ENCODE data around the gene PPP5C. TPM values are rescaled to one million over a fixed set of nuclear protein-coding genes. Genes with fewer than 3 reads are reported as not detected.

Gene PPP5C
- total RNA-seq, 1 experiment from 2014 or later: 45.6 TPM

- no peak for DNase-seq (ENCODE audit: low read depth, low spot score)
- in situ Hi-C loops (cut with HindIII; ENCODE audit: low pct_unique_long_range_greater_than_20kb, low sequenced_read_pairs): no loop called here
These were observed 29.6 kb downstream of the PPP5C start for GRCh38 chr19:46376241-46377153.

- in situ Hi-C loops (cut with HindIII; ENCODE audit: low pct_unique_long_range_greater_than_20kb, low sequenced_read_pairs): no loop called here
- no peak for DNase-seq (ENCODE audit: low read depth, low spot score)
These were observed 31.4 kb downstream of the PPP5C start for GRCh38 chr19:46378268-46378667.

- no peak for DNase-seq (ENCODE audit: low read depth, low spot score)
- in situ Hi-C loops (cut with HindIII; ENCODE audit: low pct_unique_long_range_greater_than_20kb, low sequenced_read_pairs): no loop called here
These were observed 33.8 kb downstream of the PPP5C start for GRCh38 chr19:46380690-46381089.

GRCh38 chr19:46381346-46381745 lies 34.5 kb downstream of the PPP5C start:
- in situ Hi-C loops (cut with HindIII; ENCODE audit: low pct_unique_long_range_greater_than_20kb, low sequenced_read_pairs): no loop called here
- DNase-seq (ENCODE audit: low read depth, low spot score): no peak

DNA sequence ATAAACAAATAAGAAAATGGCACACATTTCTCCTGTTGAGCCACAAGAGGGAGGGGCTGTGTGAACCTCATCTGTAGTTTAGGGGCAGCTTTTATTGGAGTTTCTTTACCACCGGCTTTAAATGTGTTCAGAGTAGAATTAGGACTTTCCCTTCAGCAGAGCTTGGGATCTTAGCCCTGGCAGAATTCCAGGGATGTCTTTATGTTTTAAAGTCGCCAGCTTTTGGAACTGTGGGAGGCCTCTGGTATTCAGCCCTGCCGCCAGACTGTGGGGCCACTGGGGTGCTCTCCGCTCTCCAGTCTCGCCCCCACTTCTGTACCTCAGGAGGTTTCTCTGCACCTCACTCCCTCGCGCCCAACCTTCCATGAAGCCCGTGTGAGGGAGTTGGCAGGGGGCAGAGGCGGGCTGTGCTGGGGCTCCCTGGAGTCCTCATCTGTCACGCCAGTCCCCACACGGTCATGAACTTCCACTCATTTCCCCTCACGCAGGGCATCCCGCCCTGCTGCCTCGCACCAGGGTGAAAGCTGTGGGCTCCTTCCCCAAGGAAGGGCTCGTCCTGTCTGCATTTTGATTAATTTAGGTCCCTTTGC lies 35.0 kb downstream of the PPP5C start:
- in situ Hi-C loops (cut with HindIII; ENCODE audit: low pct_unique_long_range_greater_than_20kb, low sequenced_read_pairs): no loop called here
- DNase-seq (ENCODE audit: low read depth, low spot score): no peak

DNA sequence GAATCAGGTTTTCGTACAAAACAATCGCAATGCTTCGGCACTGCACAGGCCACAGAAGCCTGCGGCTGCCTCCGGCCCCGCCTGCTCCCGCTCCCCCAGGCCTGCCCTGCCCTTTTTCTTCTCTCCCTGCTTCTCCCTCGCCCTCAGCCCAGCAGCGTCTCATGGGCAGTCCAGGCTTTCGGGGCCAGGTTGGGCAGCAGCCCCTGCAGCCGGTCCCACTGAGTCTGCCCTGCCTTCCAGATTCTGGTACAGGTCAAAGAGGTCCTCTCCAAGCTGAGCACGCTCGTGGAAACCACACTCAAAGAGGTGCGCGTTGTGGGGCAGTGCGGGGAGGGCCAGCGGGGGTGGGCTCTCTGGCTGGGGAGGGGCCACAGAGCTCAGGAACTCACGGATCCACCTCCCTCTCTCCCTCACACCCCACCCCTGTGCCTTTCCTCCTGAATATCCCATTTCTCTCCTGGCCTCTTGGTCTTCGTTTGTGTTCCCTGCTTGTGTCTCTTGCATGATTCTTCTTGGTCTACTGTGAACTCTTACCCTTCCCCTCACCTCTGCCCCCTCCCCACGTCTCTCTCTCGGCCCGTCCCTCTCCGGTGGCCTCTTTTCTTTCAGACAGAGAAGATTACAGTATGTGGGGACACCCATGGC lies 36.4 kb downstream of the PPP5C start:
- in situ Hi-C loops (cut with HindIII; ENCODE audit: low pct_unique_long_range_greater_than_20kb, low sequenced_read_pairs): no loop called here
- no peak for DNase-seq (ENCODE audit: low read depth, low spot score)

DNA sequence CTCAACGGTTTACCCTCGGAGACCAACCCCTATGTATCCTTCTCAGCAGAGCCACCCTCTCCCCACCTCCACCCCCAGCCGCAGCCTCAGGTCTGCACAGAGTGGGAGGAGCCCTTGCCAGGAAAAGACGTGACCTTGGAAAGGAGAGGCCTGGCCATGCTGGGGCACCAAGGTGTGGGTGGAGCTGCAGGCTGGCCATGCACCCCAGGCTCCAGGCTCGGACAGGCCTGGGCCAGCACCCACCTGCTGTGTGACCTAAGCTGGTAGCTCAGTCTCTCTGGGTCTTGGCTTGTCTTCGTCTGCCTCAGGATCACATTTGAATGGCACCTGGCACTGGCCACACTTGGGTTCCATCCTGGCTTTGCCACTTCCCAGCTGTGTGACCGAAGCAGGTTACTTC lies 37.0 kb downstream of the PPP5C start:
- DNase-seq (ENCODE audit: low read depth, low spot score): no peak
- in situ Hi-C loops (cut with HindIII; ENCODE audit: low pct_unique_long_range_greater_than_20kb, low sequenced_read_pairs): no loop called here

DNA sequence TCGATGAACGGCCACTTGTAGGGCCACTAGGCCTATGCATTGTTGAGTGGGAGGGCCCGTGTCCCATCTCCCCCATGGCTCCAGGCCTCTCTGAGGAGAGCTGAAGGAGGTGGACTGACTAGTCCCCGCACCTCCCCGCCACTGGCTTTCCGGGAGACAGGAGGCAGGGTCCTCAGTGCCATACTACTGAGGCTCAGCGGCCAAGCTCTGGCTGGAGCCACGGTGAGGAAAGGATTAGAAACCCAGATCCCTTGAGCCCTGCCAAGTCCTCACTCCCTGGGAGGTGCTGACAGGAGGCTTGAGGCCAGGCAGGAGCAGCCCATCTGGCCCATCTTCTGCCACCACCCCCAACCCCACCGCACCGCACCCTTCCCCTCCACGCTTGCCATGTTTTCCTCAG lies 37.5 kb downstream of the PPP5C start:
- DNase-seq (ENCODE audit: low read depth, low spot score): no peak
- in situ Hi-C loops (cut with HindIII; ENCODE audit: low pct_unique_long_range_greater_than_20kb, low sequenced_read_pairs): no loop called here

GRCh38 chr19:46385636-46386035 lies 38.7 kb downstream of the PPP5C start:
- no peak for DNase-seq (ENCODE audit: low read depth, low spot score)
- in situ Hi-C loops (cut with HindIII; ENCODE audit: low pct_unique_long_range_greater_than_20kb, low sequenced_read_pairs): no loop called here

GRCh38 chr19:46386151-46386550 lies 39.3 kb downstream of the PPP5C start:
- in situ Hi-C loops (cut with HindIII; ENCODE audit: low pct_unique_long_range_greater_than_20kb, low sequenced_read_pairs): no loop called here
- no peak for DNase-seq (ENCODE audit: low read depth, low spot score)

DNA sequence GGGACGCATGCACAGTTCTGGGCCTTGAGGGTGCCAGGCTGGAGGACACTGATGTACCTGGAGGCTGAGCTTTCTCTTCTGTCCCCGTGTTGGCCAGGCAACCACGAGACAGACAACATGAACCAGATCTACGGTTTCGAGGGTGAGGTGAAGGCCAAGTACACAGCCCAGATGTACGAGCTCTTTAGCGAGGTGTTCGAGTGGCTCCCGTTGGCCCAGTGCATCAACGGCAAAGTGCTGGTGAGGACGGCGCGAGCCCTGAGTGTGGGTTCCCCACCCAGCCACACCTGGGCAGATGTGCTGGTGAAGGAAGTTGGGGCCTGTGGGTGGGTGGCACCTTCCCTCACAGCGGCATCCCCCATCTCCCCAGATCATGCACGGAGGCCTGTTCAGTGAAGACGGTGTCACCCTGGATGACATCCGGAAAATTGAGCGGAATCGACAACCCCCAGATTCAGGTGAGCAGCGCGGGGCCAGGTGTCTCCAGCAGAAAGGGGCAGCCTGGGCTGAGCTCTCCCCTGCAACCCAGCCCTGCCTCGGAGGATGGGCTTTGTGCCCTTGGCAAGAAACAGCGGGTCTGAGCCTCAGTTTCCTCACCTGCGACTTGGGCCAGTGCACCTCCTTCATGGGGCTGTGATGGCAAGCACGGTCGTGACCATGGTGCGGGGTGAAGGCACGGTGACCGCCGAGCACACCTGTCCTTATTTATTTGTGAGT lies 40.3 kb downstream of the PPP5C start:
- in situ Hi-C loops (cut with HindIII; ENCODE audit: low pct_unique_long_range_greater_than_20kb, low sequenced_read_pairs): no loop called here
- no peak for DNase-seq (ENCODE audit: low read depth, low spot score)

DNA sequence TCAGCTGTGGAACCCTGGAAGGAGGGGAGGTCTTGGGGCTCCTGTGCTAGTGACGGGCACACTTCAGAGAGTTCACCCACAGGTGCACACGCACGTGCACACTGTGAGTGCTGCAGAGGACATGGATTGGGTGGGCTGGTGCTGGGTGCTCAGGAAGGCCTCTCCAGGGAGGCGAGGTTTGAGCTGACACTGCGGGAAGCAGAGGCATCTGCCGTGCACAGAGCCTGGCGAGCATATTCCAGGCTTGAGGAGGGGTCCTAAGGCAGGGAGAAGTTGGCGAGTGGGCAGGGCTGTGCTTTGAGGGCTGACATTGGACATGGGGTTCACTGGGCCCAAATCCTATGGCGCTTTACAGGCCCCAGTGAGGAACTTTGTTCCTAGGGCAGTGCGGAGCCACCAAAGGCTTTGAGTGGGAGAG lies 40.8 kb downstream of the PPP5C start:
- no peak for DNase-seq (ENCODE audit: low read depth, low spot score)
- in situ Hi-C loops (cut with HindIII; ENCODE audit: low pct_unique_long_range_greater_than_20kb, low sequenced_read_pairs): no loop called here

DNA sequence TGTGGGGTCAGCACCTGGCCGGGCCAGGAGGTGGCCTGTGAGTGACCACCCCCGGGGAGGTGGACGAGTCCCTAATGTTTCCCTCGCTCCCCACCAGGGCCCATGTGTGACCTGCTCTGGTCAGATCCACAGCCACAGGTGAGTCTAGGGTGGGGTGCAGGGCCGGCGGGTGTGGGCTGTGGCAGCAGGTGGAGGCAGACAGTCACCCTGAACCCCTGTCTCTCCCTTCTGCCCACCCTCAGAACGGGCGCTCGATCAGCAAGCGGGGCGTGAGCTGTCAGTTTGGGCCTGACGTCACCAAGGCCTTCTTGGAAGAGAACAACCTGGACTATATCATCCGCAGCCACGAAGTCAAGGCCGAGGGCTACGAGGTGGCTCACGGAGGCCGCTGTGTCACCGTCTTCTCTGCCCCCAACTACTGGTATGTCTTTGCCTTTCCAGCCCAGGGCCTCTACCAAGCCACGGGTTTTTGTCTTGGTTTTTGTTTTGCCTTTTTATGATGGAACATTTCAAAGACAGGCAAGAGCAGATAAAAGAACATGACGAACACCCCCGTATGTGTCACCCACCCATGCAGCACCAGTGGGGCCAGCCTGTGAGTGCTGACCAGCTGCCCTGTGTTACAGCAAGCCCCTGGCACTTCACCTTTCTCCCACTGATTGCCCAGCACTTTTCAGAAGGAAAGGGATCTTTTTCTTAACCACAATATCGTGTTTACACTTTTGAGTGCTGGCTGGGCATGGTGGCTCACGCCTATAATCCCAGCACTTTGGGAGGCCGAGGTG lies 41.6 kb downstream of the PPP5C start:
- DNase-seq (ENCODE audit: low read depth, low spot score): no peak
- in situ Hi-C loops (cut with HindIII; ENCODE audit: low pct_unique_long_range_greater_than_20kb, low sequenced_read_pairs): no loop called here

DNA sequence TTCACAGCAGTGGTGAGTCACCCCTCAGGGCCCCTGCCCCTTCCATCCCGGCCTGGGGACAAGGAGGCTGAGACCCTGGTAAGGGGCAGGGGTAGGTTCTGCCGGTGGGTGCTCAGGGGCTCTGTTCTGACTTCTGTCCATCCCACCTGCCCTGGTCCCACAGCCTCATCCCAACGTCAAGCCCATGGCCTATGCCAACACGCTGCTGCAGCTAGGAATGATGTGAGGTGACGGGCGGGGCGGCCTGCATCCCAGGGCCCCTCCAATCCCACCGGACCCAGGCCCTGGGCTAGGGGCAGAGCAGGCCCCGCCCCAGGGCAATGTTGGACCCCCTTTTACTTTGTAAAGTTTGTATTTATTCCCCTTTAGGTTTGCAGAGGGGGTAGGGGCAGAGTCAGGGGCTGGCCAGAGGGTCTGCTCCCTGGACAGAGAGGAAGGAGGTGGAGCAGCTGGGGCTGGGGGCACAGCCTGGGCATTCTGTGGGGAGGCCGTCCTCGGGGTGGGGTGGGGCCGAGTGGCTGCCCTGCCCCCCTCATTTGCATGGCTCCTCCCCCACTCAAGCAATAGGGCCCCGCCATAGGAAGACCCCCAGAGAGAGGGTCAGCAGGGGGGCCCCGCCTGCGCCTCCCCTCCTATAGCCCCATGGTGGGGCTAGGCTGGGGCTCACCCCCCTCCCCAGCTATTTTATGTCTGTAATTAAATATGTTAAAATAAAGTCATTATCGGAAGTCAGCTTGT lies 43.4 kb downstream of the PPP5C start:
- in situ Hi-C loops (cut with HindIII; ENCODE audit: low pct_unique_long_range_greater_than_20kb, low sequenced_read_pairs): no loop called here
- DNase-seq (ENCODE audit: low read depth, low spot score): no peak

DNA sequence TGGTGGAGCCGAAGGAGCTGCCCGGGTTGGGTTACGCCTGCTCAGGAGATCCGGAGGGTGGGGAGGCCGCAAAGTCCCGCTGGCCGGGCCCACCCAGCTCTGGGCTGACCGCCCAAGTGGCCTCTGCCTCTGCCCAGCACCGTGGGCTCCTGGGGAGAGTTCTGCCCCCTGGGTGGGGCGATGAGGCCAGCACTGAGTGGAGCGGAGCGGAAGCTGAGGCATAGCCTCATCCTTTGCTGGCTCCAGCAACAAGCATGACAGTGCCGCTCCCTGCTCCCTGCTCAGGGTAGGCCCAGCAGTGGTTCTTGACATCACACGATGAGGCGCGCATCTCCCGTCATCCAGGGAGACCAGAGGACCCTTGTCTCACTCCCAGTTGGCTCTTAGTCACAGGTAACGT lies 44.0 kb downstream of the PPP5C start:
- in situ Hi-C loops (cut with HindIII; ENCODE audit: low pct_unique_long_range_greater_than_20kb, low sequenced_read_pairs): no loop called here

GRCh38 chr19:46391296-46392251 lies 44.7 kb downstream of the PPP5C start:
- no peak for DNase-seq (ENCODE audit: low read depth, low spot score)
- in situ Hi-C loops (cut with HindIII; ENCODE audit: low pct_unique_long_range_greater_than_20kb, low sequenced_read_pairs): no loop called here

More for the DNA sequence above, 44.0 kb downstream of the PPP5C start:
- DNase-seq (ENCODE audit: low read depth, low spot score): no peak

Measured in SK-MEL-5 (cell line).